SK-N-SH treated with all-trans-retinoic acid at 6 μM for 48 hours (cell line): ENCODE data around the gene DNAJC1.
"Not testable (repeated sequence)": the region's sequence is repeated elsewhere in the genome, so short reads cannot be mapped to it uniquely, and the experiment has no call there.

Experiments used
- ATAC-seq: fragments of 200-7000 bp; cut with Tn5 transposase; 3 replicates; pipeline ENCODE4 v1.9.1; 2020; ENCODE audit warnings: mild to moderate bottlenecking, moderate library complexity
- ARNTL ChIP-seq: fragments of 450-650 bp; formaldehyde crosslinking; IDR thresholded peaks from 2 replicates; pipeline ENCODE4 v1.5.0; 2020; ENCODE audit warnings: low read depth, mild to moderate bottlenecking, moderate library complexity, borderline replicate concordance
- BACH2 ChIP-seq: fragments of 250-450 bp; sonication (Bioruptor Pico); IDR thresholded peaks from 2 replicates; pipeline ENCODE4 v1.9.0; 2021; ENCODE audit warnings: mild to moderate bottlenecking, borderline replicate concordance
- CREB5 ChIP-seq: fragments of 250-450 bp; sonication (Bioruptor Pico); IDR thresholded peaks from 2 replicates; pipeline ENCODE4 v1.5.1; 2020; ENCODE audit warnings: low read depth, mild to moderate bottlenecking, moderate library complexity
- CSDC2 ChIP-seq: fragments of 250-450 bp; sonication (Bioruptor Pico); IDR thresholded peaks from 2 replicates; pipeline ENCODE4 v1.5.0; 2020; ENCODE audit warnings: mild to moderate bottlenecking, moderate library complexity
- CSRNP3 ChIP-seq: fragments of 250-450 bp; sonication (Bioruptor Pico); IDR thresholded peaks from 2 replicates; pipeline ENCODE4 v1.5.1; 2021; ENCODE audit warnings: mild to moderate bottlenecking, moderate library complexity
- ESRRG ChIP-seq: fragments of 250-450 bp; sonication (Bioruptor Pico); IDR thresholded peaks from 2 replicates; pipeline ENCODE4 v1.6.1; 2021; ENCODE audit warnings: mild to moderate bottlenecking
- ISL1 ChIP-seq: fragments of 250-450 bp; sonication (Bioruptor Pico); IDR thresholded peaks from 2 replicates; pipeline ENCODE4 v2.1.2; 2022; ENCODE audit warnings: mild to moderate bottlenecking, moderate library complexity
- OSR1 ChIP-seq: fragments of 250-450 bp; sonication (Bioruptor Pico); IDR thresholded peaks from 2 replicates; pipeline ENCODE4 v1.8.0; 2022; ENCODE audit warnings: moderate library complexity, mild to moderate bottlenecking, inconsistent platforms
- PATZ1 ChIP-seq: fragments of 250-450 bp; sonication (Bioruptor Pico); IDR thresholded peaks from 2 replicates; pipeline ENCODE4 v1.8.0; 2020; ENCODE audit warnings: mild to moderate bottlenecking, moderate library complexity, borderline replicate concordance
- PPARA ChIP-seq: fragments of 250-450 bp; sonication (Bioruptor Pico); IDR thresholded peaks from 2 replicates; pipeline ENCODE4 v1.5.0; 2020; ENCODE audit warnings: mild to moderate bottlenecking, borderline replicate concordance
- RARB ChIP-seq: fragments of 250-450 bp; sonication (Bioruptor Pico); IDR thresholded peaks from 2 replicates; pipeline ENCODE4 v1.8.0; 2021; ENCODE audit warnings: mild to moderate bottlenecking, moderate library complexity
- SNAI2 ChIP-seq: fragments of 250-450 bp; sonication (Bioruptor Pico); IDR thresholded peaks from 2 replicates; pipeline ENCODE4 v1.5.0; 2020; ENCODE audit warnings: mild to moderate bottlenecking, moderate library complexity
- TCF4 ChIP-seq: fragments of 250-450 bp; sonication (Bioruptor Pico); IDR thresholded peaks from 2 replicates; pipeline ENCODE4 v1.8.0; 2021; ENCODE audit warnings: mild to moderate bottlenecking, moderate library complexity, borderline replicate concordance
- TOX ChIP-seq: fragments of 250-450 bp; sonication (Bioruptor Pico); IDR thresholded peaks from 2 replicates; pipeline ENCODE4 v1.8.0; 2021; ENCODE audit warnings: mild to moderate bottlenecking, moderate library complexity, borderline replicate concordance
- TSHZ2 ChIP-seq: fragments of 250-450 bp; sonication (Bioruptor Pico); IDR thresholded peaks from 2 replicates; pipeline ENCODE4 v1.5.0; 2020; ENCODE audit warnings: mild to moderate bottlenecking, moderate library complexity
- ZC3H10 ChIP-seq: fragments of 250-450 bp; sonication (Bioruptor Pico); IDR thresholded peaks from 2 replicates; pipeline ENCODE4 v1.5.1; 2021; ENCODE audit warnings: mild to moderate bottlenecking, moderate library complexity
- ZFP3 ChIP-seq: fragments of 250-450 bp; sonication (Bioruptor Pico); IDR thresholded peaks from 2 replicates; pipeline ENCODE4 v1.5.0; 2020; ENCODE audit warnings: mild to moderate bottlenecking, moderate library complexity
- ZFP30 ChIP-seq: fragments of 450-650 bp; formaldehyde crosslinking; IDR thresholded peaks from 2 replicates; pipeline ENCODE4 v1.5.0; 2022; ENCODE audit warnings: mild to moderate bottlenecking, moderate library complexity
- ZNF565 ChIP-seq: fragments of 450-650 bp; formaldehyde crosslinking; conservative IDR thresholded peaks from 2 replicates; pipeline ENCODE4 v1.5.0; 2020; ENCODE audit warnings: low read depth, mild to moderate bottlenecking, moderate library complexity
- ZNF70 ChIP-seq: fragments of 450-650 bp; formaldehyde crosslinking; IDR thresholded peaks from 2 replicates; pipeline ENCODE4 v1.5.0; 2020; ENCODE audit warnings: mild to moderate bottlenecking, moderate library complexity
- ZNF8 ChIP-seq: fragments of 450-650 bp; formaldehyde crosslinking; IDR thresholded peaks from 2 replicates; pipeline ENCODE4 v1.5.0; 2020; ENCODE audit warnings: mild to moderate bottlenecking, moderate library complexity

The DNAJC1 gene

GRCh38 chr10:22027364-22028238 is 24.1 kb upstream of the DNAJC1 start:
- ATAC-seq, result no peak
- no peak for TF ChIP-seq ZNF8 (CRISPR knock-in tag)
- no peak for TF ChIP-seq CSDC2 (CRISPR knock-in tag)
- no peak for TF ChIP-seq PATZ1
- TF ChIP-seq ESRRG, result no peak
- no peak for TF ChIP-seq ZNF565
- TF ChIP-seq OSR1 (CRISPR knock-in tag), result no peak
- TF ChIP-seq PPARA (CRISPR knock-in tag), result no peak
- no peak for TF ChIP-seq CSRNP3 (CRISPR knock-in tag)
- no peak for TF ChIP-seq SNAI2
- no peak for TF ChIP-seq ZNF70 (CRISPR knock-in tag)
- no peak for TF ChIP-seq ZFP3 (CRISPR knock-in tag)
- TF ChIP-seq ZFP30 (CRISPR knock-in tag), result no peak
- TF ChIP-seq CREB5 (CRISPR knock-in tag), result no peak
- no peak for TF ChIP-seq TOX (CRISPR knock-in tag)
- no peak for TF ChIP-seq ISL1 (CRISPR knock-in tag)
- no peak for TF ChIP-seq ZC3H10 (CRISPR knock-in tag)
- TF ChIP-seq ARNTL (CRISPR knock-in tag), result no peak
- no peak for TF ChIP-seq BACH2
- no peak for TF ChIP-seq RARB (CRISPR knock-in tag)
- no peak for TF ChIP-seq TSHZ2 (CRISPR knock-in tag)

GRCh38 chr10:22026287-22026686 is 22.8 kb upstream of the DNAJC1 start:
- ATAC-seq, result no peak
- TF ChIP-seq ZFP3 (CRISPR knock-in tag), result no peak

GRCh38 chr10:22023508-22023907 is 20.0 kb upstream of the DNAJC1 start:
- ATAC-seq, result no peak
- no peak for TF ChIP-seq TCF4 (CRISPR knock-in tag)
- TF ChIP-seq, all 23 proteins: peak for 0

GRCh38 chr10:22022257-22023032 is 18.9 kb upstream of the DNAJC1 start:
- peak; percentile 85 for TF ChIP-seq TCF4 (CRISPR knock-in tag)
- peak; percentile 56; the same call in 1 of the 2 replicates for TF ChIP-seq TSHZ2 (CRISPR knock-in tag)
- TF ChIP-seq ZNF8 (CRISPR knock-in tag), result no peak
- no peak for TF ChIP-seq OSR1 (CRISPR knock-in tag)
- TF ChIP-seq ISL1 (CRISPR knock-in tag), result peak; percentile 62; the same call in 1 of the 2 replicates
- ATAC-seq, result peak; percentile 90

- not testable (repeated sequence) for ATAC-seq
Observed at GRCh38 chr10:22021144-22021543, 17.6 kb upstream of the DNAJC1 start.
